GM18520 (cell line): ENCODE measurements around the gene U2AF1L4.

ENCODE experiments used
- ATAC-seq: cut with Tn5 transposase; IDR thresholded peaks from one replicate; pipeline ENCODE4 v1.9.1; 2021; ENCODE audit not compliant: unreplicated experiment

The U2AF1L4 gene

GRCh38 chr19:35757749-35758608, 12.8 kb upstream of the U2AF1L4 start, which contains the start of gene PROSER3:
Gene PROSER3 (plus strand): TSS chr19:35758176. CDS start chr19:35758216, 40 bp downstream.
- peak; percentile 98 for ATAC-seq

DNA sequence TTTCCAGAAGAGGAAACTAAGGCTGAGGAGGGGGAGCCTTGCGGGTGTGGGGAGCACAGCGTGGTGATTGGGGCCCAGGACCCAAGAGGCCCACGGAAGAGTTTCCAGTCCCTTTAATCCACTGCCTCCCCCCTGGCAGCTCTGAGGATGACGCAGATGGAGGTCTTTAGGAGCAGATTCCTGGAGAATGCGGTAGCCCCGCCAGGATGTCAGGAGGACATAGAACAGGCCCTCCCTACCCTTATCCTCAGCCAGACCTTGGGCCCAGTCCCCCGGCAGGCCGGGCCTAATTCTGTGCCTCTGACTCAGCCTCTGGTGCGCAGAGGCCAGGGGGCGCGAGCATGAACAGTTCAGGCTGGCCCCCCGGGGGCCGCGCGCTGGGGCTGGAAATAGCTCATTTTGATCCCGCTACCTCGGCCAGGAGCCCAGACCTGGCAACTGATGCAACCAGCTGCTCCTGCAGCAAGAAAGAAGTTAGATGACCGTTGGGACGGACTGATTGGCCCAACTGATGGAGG, 12.1 kb upstream of the U2AF1L4 start:
- no peak for ATAC-seq

DNA sequence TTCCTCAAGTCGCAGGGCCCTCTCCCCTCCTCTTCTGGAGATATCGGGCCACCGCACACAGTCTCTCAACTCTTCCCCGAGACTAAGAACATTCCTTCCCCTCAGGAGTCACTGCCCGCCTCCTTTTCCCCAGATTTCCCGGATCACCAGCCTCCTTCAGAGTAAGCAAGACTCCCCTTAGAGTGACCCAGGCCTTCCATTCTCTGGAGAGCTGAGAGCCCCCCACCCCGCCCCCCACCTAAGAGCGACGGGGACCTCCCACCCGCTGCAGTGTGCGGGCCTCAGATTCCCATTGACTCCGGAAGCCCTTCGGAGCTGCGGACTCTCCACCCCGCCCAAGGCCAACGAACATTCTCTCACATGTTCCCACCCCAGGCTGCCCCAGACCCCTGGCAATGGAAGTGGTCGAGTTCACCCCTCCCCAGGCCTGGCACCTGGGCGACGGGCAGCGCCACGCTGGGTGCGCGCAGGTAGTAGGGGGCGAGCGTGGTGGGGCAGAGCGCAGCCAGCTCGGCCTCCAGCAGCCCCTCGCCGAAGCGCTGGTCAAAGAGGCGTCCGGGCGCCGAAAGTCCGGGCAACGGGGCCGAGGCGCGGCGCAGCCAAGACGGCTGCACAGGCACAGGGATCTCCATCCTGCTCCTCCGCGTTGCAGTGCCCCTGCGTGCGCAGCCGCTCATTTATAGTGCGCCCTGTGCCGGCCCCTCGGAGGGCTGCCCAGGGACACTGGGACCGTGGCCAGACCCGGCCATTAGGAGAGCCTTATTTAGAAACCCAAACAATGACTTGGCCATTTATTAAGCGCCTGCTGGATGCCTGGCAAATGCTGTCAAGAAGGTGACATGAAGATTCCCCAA, 11.4 kb upstream of the U2AF1L4 start, which contains the start of gene HSPB6:
Gene HSPB6, minus strand, starts transcription at position 653 of the 854 bp plus-strand sequence. Its CDS starts 21 bp downstream, at position 632.
- no peak for ATAC-seq

DNA sequence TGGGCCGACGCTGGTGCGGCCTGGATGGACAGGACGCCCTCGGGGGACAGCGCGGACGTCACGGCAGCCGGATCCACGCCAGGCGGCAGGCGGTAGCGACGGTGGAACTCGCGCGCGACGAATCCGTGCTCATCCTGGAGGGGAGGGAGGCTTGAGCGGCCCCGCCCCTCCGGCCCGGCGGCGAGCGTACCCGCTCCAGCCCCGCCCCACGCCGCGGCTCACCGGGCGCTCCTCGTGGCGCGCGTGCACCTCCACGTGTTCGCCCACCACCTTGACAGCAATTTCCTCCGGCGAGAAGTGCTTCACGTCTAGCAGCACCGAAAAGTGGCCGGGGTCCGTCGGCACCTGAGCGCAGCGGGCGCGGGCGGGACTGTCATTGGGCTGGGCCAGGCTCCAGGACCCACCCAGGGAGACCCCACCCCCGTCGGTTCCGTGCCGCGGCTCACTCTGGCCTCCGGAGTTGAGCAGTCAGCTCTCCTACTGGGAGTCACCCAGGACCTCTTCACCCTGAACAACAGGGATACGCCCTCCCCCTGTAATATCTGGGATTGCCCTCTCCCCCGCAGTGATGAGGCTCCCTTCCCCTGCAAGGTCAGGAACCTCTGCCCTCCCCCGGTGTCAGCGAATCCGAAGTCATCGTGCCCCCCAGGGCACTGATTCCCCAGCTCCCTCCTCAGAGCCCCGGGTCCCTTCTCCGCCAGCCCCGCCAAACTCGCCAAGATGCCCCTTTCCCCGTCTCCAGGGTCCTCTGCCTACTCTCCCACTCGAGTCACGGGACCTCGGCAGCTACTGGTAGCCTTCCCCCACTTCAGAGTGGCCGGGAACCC, 10.5 kb upstream of the U2AF1L4 start:
- ATAC-seq: no peak

DNA sequence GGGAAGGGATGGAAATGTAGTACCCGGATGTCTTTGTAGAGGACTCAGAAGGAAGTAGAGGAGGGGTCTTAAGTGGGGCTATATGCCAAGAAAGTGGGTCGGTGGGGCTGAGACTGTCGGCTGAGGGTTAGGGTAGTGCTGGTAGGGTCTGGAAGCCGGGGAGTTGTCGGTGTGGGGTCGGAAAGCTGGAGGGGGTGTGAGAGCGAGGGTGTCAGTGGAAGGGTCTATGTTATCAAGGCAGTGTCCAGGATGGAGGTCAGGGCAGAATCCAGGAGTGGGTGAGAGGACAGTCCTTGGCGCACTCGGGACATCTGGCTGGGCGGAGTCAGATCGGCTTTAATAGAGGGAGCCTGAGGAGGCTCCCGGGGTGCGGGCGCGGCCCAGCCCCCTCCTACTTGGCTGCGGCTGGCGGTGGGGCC, 9.9 kb upstream of the U2AF1L4 start:
- no peak for ATAC-seq

DNA sequence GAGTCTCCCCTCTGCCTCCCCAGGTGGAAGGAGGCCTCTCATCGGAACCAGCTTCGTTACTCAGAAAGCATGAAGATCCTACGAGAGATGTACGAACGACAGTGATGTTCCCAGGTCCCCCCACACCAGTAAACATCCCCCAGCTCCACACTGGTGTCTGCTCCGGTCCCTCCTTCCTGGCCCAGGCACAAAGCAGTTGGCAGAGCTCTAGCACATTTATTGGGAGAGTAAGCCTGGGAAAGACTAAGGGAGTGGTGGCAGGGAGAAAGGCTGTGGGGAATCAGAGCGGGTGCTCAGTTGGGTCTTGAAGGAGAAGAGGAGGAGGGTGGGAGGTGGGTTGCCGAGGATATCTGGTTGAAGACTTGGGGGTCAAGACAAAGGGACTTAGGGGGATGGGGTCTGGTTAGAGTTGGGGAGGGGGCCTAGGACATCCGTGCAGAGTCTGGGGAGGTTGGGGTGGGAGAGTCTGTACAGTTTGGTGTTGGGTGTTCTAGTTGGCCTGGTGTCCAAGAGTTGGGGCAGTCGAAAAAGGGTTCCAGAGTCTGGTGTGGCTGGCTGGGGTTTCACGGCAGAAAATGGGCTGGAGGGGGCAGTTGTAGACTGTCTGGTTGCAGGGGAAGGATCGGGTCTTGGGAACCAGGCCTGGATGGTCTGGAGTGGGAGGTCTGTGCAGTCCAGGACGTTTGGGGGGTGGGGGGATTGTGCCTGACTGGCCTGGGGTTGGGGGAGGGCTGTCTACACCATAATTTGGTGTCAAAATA, 9.3 kb upstream of the U2AF1L4 start:
- no peak for ATAC-seq

DNA sequence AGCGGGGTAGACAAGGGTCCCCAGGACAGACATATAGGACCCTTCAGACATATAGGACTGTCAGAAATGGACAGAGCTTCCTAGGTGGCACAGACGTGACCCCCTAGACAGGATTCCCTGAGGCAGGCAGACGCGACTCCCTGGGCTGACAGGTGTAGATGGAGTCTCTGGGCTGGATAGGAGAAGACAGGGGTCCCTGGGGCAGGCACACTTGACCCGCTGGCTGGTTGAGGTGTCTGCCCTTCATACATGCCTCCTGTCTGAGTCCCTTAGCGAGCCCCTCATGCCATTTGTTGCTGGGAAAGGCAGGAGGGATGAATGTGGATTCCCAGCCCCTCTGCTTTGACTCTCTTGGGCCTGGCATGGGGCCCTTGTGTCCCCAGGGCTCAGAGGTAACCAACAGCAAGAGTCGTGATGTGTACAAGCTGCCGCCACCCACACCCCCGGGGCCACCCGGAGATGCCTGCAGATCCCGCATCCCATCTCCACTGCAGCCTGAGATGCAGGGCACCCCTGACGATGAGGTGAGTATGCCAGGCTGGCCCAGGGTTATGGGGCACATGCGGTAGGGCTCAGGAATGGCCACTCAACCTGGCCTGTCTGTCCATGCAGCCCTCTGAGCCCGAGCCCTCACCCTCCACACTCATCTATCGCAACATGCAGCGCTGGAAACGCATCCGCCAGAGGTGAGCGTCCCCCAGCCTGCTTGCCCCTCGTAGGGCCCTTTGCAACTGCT, 8.6 kb upstream of the U2AF1L4 start:
- ATAC-seq: no peak

- ATAC-seq: no peak
Measured at GRCh38 chr19:35752746-35753350, 7.6 kb upstream of the U2AF1L4 start.

GRCh38 chr19:35751839-35752745, 6.9 kb upstream of the U2AF1L4 start:
- ATAC-seq: no peak

DNA sequence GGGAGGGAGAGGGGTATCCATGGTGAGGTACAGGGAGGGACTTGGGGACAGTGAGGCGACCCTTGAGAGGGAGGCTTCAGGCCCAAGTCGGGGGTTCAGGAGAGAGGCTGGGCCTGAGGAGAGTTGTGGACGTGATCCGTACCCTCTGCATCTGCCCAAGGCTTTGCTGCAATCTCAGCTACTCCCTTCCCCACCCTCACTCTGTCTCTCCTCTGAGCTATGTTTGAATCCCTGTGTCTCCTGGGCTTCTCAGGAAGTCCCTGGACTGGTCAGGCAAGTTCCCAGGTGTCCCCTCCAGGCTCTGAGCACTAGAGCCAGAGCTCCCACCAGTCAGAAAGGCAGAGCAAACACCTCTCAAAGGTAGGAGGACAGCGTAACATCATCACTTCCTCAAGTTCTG, 4.9 kb upstream of the U2AF1L4 start:
- no peak for ATAC-seq

GRCh38 chr19:35748106-35749020, 3.1 kb upstream of the U2AF1L4 start, which contains the start of gene LIN37:
Gene LIN37 (plus strand): TSS chr19:35748576. CDS start chr19:35748725, 149 bp downstream.
- ATAC-seq: peak; percentile 71

DNA sequence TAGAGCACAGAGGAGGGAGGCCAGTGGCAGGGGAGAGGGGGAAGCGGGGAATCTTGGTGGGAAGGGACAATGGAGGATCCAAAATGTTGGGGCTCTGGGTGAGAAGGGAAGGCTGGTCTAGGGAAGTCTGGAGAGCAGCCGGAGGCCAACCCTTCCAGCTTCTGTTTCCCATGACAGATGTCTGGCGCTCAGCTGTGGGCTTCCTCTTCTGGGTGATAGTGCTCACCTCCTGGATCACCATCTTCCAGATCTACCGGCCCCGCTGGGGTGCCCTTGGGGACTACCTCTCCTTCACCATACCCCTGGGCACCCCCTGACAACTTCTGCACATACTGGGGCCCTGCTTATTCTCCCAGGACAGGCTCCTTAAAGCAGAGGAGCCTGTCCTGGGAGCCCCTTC, 1.3 kb upstream of the U2AF1L4 start:
- no peak for ATAC-seq

- ATAC-seq: no peak
Measured at GRCh38 chr19:35746087-35746462, 857 bp upstream of the U2AF1L4 start.

GRCh38 chr19:35744430-35745327, 539 bp downstream of the U2AF1L4 start:
- peak; percentile 14 for ATAC-seq

DNA sequence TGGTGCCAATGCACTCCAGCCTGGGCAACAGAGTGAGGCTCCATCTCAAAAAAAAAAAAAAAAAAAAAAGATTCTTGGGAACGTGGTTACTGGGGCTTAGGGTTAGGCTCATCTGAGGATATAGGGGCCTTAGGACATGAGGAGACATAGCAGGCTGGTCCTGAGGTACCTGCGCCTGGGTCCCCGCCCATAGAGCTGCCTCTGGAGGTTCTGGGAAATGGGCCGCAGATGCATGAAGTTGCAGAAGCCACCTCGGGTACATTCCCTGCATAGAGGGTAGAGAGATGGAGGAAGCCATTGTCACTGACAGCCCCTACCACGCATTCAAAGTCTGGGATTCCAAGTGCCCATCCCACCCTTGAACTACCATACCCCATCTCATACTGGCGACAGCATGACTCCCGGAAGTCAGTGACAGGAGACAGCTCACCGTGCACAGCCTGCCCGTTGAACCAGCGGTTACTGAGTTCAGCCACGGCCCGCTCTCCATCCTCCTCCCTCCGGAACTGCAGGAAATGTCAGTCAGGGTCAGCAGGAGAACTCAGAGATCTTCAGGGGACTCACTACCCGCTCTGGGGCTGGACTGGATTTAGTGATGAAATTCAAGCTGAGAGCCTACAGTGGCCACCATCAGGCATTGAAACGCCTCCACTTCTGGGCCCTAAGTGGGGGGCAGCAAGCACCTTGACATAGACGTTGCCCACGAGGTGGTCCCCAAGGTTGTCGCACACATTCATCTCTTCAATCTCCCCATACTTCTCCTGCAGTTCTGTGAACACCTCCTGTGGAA, 1.4 kb downstream of the U2AF1L4 start:
- ATAC-seq: no peak
